ENCODE data around the gene ZNF789.

ZNF789 gene

GRCh38 chr7:99459087-99459486 is 13.6 kb upstream of the ZNF789 start:
- Histone ChIP-seq H3K4me3 (ENCODE audit: low read depth, low read length) (no peak overlapping the region), H3K36me3 (ENCODE audit: control insufficient read depth, insufficient read depth, low read length) (peaks cover 89% of the 10 kb centered on the region), H3K9ac (ENCODE audit: low read length) (no peak overlapping the region), H3K4me1 (ENCODE audit: control insufficient read depth, insufficient read depth, low read length) (no peaks in the 10 kb centered on the region), H3K27me3 (ENCODE audit: control insufficient read depth, insufficient read depth, low read length) (no peaks in the 10 kb centered on the region), H3K9me3 (ENCODE audit: control insufficient read depth, insufficient read depth, low read depth, low read length) (no peaks in the 10 kb centered on the region), H3K27ac (ENCODE audit: low read depth, low read length) (no peak overlapping the region)

- Histone ChIP-seq H3K27me3 (ENCODE audit: control insufficient read depth, insufficient read depth, low read length) (no peaks in the 10 kb centered on the region), H3K36me3 (ENCODE audit: control insufficient read depth, insufficient read depth, low read length) (peaks cover 74% of the 10 kb centered on the region)
Measured at GRCh38 chr7:99460651-99461050, 12.0 kb upstream of the ZNF789 start.

GRCh38 chr7:99461221-99461620 is 11.5 kb upstream of the ZNF789 start:
- H3K9ac ChIP-seq (ENCODE audit: low read length), result no peak overlapping the region
- H3K4me3 ChIP-seq (ENCODE audit: low read depth, low read length), result no peak overlapping the region
- no peaks in the 10 kb centered on the region for H3K27me3 ChIP-seq (ENCODE audit: control insufficient read depth, insufficient read depth, low read length)
- no peak overlapping the region for H3K27ac ChIP-seq (ENCODE audit: low read depth, low read length)
- no peaks in the 10 kb centered on the region for H3K4me1 ChIP-seq (ENCODE audit: control insufficient read depth, insufficient read depth, low read length)
- peaks cover 69% of the 10 kb centered on the region for H3K36me3 ChIP-seq (ENCODE audit: control insufficient read depth, insufficient read depth, low read length)
- H3K9me3 ChIP-seq (ENCODE audit: control insufficient read depth, insufficient read depth, low read depth, low read length), result no peaks in the 10 kb centered on the region

More at GRCh38 chr7:99460651-99461050, 12.0 kb upstream of the ZNF789 start:
- no peak overlapping the region for H3K9ac ChIP-seq (ENCODE audit: low read length)
- no peak overlapping the region for H3K4me3 ChIP-seq (ENCODE audit: low read depth, low read length)
- no peak overlapping the region for H3K27ac ChIP-seq (ENCODE audit: low read depth, low read length)
- H3K4me1 ChIP-seq (ENCODE audit: control insufficient read depth, insufficient read depth, low read length), result no peaks in the 10 kb centered on the region
- no peaks in the 10 kb centered on the region for H3K9me3 ChIP-seq (ENCODE audit: control insufficient read depth, insufficient read depth, low read depth, low read length)

DNA sequence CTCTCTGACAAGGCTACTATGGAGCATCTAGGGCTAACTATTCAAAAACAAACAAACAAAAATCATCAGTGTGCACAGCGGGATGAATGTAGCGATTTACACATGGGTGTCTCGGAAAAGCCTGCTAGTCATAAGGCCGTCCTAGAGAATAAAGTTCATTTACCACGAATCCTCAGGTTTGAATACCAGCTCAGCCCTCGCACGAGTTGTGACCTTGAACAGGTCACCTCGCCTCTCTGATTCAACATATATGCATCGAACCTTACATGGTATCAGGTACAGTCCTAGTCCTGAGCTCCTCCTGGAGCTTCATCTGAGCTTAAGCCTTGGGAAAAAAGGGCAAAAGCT is 7.3 kb upstream of the ZNF789 start:
- no peaks in the 10 kb centered on the region for H3K27me3 ChIP-seq (ENCODE audit: control insufficient read depth, insufficient read depth, low read length)
- H3K4me1 ChIP-seq (ENCODE audit: control insufficient read depth, insufficient read depth, low read length), result 0 out of 2 replicates have a peak, but pooled peaks cover 4% of the 10 kb centered on the region
- H3K4me3 ChIP-seq (ENCODE audit: low read depth, low read length), result peak overlapping the region; percentile 96
- H3K27ac ChIP-seq (ENCODE audit: low read depth, low read length), result peak overlapping the region; percentile 93
- no peaks in the 10 kb centered on the region for H3K9me3 ChIP-seq (ENCODE audit: control insufficient read depth, insufficient read depth, low read depth, low read length)
- H3K9ac ChIP-seq (ENCODE audit: low read length), result peak overlapping the region; percentile 97
- peaks cover 27% of the 10 kb centered on the region for H3K36me3 ChIP-seq (ENCODE audit: control insufficient read depth, insufficient read depth, low read length)

GRCh38 chr7:99468336-99468918 is 4.3 kb upstream of the ZNF789 start:
- no peaks in the 10 kb centered on the region for H3K27me3 ChIP-seq (ENCODE audit: control insufficient read depth, insufficient read depth, low read length)
- H3K9ac ChIP-seq (ENCODE audit: low read length), result no peak overlapping the region
- no peak overlapping the region for H3K27ac ChIP-seq (ENCODE audit: low read depth, low read length)

GRCh38 chr7:99469381-99470065 is 3.2 kb upstream of the ZNF789 start:
- no peaks in the 10 kb centered on the region for H3K36me3 ChIP-seq (ENCODE audit: control insufficient read depth, insufficient read depth, low read length)
- no peak overlapping the region for H3K27ac ChIP-seq (ENCODE audit: low read depth, low read length)
- no peaks in the 10 kb centered on the region for H3K27me3 ChIP-seq (ENCODE audit: control insufficient read depth, insufficient read depth, low read length)
- peaks cover 7% of the 10 kb centered on the region; the same call in 1 of the 2 replicates for H3K4me1 ChIP-seq (ENCODE audit: control insufficient read depth, insufficient read depth, low read length)
- no peaks in the 10 kb centered on the region for H3K9me3 ChIP-seq (ENCODE audit: control insufficient read depth, insufficient read depth, low read depth, low read length)
- H3K4me3 ChIP-seq (ENCODE audit: low read depth, low read length), result peak overlapping the region; percentile 42
- peak overlapping the region; percentile 17 for H3K9ac ChIP-seq (ENCODE audit: low read length)

More at GRCh38 chr7:99468336-99468918, 4.3 kb upstream of the ZNF789 start:
- H3K9me3 ChIP-seq (ENCODE audit: control insufficient read depth, insufficient read depth, low read depth, low read length), result no peaks in the 10 kb centered on the region
- 0 out of 2 replicates have a peak, but pooled peaks cover 4% of the 10 kb centered on the region for H3K4me1 ChIP-seq (ENCODE audit: control insufficient read depth, insufficient read depth, low read length)
- H3K36me3 ChIP-seq (ENCODE audit: control insufficient read depth, insufficient read depth, low read length), result peaks cover 6% of the 10 kb centered on the region
- no peak overlapping the region for H3K4me3 ChIP-seq (ENCODE audit: low read depth, low read length)

- Histone ChIP-seq H3K4me3 (ENCODE audit: low read depth, low read length) (peak overlapping the region; percentile 69), H3K27ac (ENCODE audit: low read depth, low read length) (peak overlapping the region; percentile 95; the same call in 1 of the 2 replicates), H3K9me3 (ENCODE audit: control insufficient read depth, insufficient read depth, low read depth, low read length) (no peaks in the 10 kb centered on the region), H3K36me3 (ENCODE audit: control insufficient read depth, insufficient read depth, low read length) (peaks cover 19% of the 10 kb centered on the region), H3K27me3 (ENCODE audit: control insufficient read depth, insufficient read depth, low read length) (no peaks in the 10 kb centered on the region), H3K4me1 (ENCODE audit: control insufficient read depth, insufficient read depth, low read length) (peaks cover 7% of the 10 kb centered on the region; the same call in 1 of the 2 replicates), H3K9ac (ENCODE audit: low read length) (peak overlapping the region; percentile 61)
Measured at GRCh38 chr7:99473315-99473596, 566 bp downstream of the ZNF789 start.

GRCh38 chr7:99476107-99476506 is 3.4 kb downstream of the ZNF789 start:
- no peak overlapping the region for H3K27ac ChIP-seq (ENCODE audit: low read depth, low read length)
- H3K4me1 ChIP-seq (ENCODE audit: control insufficient read depth, insufficient read depth, low read length), result peaks cover 3% of the 10 kb centered on the region; the same call in 1 of the 2 replicates
- H3K4me3 ChIP-seq (ENCODE audit: low read depth, low read length), result no peak overlapping the region
- H3K27me3 ChIP-seq (ENCODE audit: control insufficient read depth, insufficient read depth, low read length), result no peaks in the 10 kb centered on the region
- peaks cover 43% of the 10 kb centered on the region for H3K36me3 ChIP-seq (ENCODE audit: control insufficient read depth, insufficient read depth, low read length)
- H3K9ac ChIP-seq (ENCODE audit: low read length), result no peak overlapping the region
- no peaks in the 10 kb centered on the region for H3K9me3 ChIP-seq (ENCODE audit: control insufficient read depth, insufficient read depth, low read depth, low read length)

DNA sequence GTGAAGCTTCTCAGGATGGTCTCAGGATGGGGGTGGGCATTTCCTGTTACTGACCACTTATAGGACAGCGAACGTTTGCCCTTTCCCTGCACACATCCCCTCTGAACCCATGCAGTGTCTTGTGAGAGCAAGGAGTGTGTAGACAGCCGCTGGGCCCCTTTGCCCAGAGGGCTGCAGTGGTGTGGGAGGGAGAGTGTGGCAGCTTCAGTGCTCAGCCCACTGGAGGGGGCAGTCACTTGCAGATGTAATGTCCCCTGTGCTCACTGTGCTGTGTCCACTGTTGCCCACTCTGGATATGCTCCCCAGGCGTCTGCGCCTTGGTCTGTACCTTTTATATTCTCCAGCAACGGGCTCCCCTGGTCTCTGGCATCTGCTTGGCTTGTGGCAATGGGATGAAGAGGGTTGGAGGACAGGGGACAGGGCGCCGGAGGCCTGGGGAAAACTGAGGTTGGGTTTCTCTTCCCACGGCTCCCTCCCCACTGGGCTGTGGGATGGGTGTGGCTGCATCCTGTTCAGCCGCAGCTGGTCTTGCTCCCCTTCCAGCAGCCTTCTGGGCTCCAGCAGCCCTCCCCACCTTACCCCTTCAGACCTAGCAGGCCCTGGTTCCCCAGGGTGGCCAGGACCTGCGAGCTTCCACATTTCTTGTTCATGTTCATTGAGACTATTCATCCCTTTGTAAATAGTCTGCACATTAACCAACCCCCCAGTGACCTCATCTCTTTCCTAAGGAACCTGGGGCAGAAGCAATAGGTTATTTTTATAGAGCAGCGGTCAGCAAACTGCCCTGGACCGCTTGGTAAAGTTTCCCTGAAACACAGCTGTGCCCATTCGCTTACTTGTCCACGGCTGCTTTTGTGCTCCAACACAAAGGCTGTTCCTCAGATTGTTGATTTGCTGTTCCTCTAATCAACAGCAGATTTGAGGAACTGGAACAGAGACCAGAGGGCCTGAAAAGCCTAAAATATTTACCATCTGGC is 6.1 kb downstream of the ZNF789 start:
- H3K4me3 ChIP-seq (ENCODE audit: low read depth, low read length), result no peak overlapping the region
- H3K9ac ChIP-seq (ENCODE audit: low read length), result no peak overlapping the region

DNA sequence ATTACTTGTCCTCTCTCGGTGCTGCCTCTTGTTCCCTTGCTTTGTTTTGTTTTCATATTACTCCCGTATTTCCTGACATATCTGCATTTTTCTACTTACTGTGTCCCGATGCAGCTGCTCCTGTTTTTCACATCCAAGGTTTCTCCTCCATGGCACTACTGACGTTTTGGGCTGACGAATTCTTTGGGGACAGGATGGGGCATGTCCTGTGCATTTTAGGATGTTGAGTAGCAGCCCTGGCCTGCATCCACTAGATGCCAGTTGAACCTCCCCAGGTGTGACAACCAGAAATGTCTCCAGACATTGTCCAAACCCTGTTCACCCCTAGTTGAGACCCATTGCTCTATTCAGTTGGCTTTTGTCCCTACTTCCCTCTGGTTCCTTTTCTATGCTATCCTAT is 12.4 kb downstream of the ZNF789 start:
- Histone ChIP-seq H3K4me1 (ENCODE audit: control insufficient read depth, insufficient read depth, low read length) (no peaks in the 10 kb centered on the region), H3K9ac (ENCODE audit: low read length) (no peak overlapping the region), H3K9me3 (ENCODE audit: control insufficient read depth, insufficient read depth, low read depth, low read length) (no peaks in the 10 kb centered on the region), H3K36me3 (ENCODE audit: control insufficient read depth, insufficient read depth, low read length) (peaks cover 32% of the 10 kb centered on the region), H3K27ac (ENCODE audit: low read depth, low read length) (no peak overlapping the region), H3K4me3 (ENCODE audit: low read depth, low read length) (no peak overlapping the region), H3K27me3 (ENCODE audit: control insufficient read depth, insufficient read depth, low read length) (no peaks in the 10 kb centered on the region)

More for the DNA sequence above, 6.1 kb downstream of the ZNF789 start:
- Histone ChIP-seq H3K27ac (ENCODE audit: low read depth, low read length) (no peak overlapping the region), H3K27me3 (ENCODE audit: control insufficient read depth, insufficient read depth, low read length) (no peaks in the 10 kb centered on the region), H3K9me3 (ENCODE audit: control insufficient read depth, insufficient read depth, low read depth, low read length) (no peaks in the 10 kb centered on the region), H3K4me1 (ENCODE audit: control insufficient read depth, insufficient read depth, low read length) (peaks cover 2% of the 10 kb centered on the region; the same call in 1 of the 2 replicates), H3K36me3 (ENCODE audit: control insufficient read depth, insufficient read depth, low read length) (peaks cover 55% of the 10 kb centered on the region)

DNA sequence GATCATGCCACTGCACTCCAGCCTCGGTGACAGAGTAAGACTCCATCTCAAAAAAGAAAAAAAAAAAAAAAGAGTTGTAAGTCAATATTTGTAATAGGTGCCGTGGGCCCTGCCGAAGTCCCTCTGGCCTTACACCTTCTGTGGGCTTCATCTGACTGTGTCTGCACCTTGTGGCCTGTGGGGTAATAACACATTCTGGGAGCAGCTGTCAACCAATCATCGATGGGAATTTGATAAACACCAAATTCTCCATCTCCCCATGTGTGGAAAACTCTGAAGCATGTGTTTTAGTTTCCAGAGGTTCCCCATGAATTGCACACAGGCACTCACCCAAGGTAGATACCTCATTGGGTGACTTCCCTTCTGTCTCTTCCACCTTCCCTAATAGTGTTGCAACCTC is 16.5 kb downstream of the ZNF789 start:
- no peaks in the 10 kb centered on the region for H3K4me1 ChIP-seq (ENCODE audit: control insufficient read depth, insufficient read depth, low read length)
- no peaks in the 10 kb centered on the region for H3K27me3 ChIP-seq (ENCODE audit: control insufficient read depth, insufficient read depth, low read length)
- H3K27ac ChIP-seq (ENCODE audit: low read depth, low read length), result no peak overlapping the region
- H3K36me3 ChIP-seq (ENCODE audit: control insufficient read depth, insufficient read depth, low read length), result peaks cover 23% of the 10 kb centered on the region
- H3K9me3 ChIP-seq (ENCODE audit: control insufficient read depth, insufficient read depth, low read depth, low read length), result peaks cover 8% of the 10 kb centered on the region
- H3K9ac ChIP-seq (ENCODE audit: low read length), result no peak overlapping the region
- H3K4me3 ChIP-seq (ENCODE audit: low read depth, low read length), result no peak overlapping the region
